ENCODE data around the gene ATP5F1E. TPM values are rescaled to one million over a fixed set of nuclear protein-coding genes. Genes with fewer than 3 reads are reported as not detected.

Gene ATP5F1E
- total RNA-seq, 2 experiments from 2014 or later: 51.1 to 53.1 TPM

DNA sequence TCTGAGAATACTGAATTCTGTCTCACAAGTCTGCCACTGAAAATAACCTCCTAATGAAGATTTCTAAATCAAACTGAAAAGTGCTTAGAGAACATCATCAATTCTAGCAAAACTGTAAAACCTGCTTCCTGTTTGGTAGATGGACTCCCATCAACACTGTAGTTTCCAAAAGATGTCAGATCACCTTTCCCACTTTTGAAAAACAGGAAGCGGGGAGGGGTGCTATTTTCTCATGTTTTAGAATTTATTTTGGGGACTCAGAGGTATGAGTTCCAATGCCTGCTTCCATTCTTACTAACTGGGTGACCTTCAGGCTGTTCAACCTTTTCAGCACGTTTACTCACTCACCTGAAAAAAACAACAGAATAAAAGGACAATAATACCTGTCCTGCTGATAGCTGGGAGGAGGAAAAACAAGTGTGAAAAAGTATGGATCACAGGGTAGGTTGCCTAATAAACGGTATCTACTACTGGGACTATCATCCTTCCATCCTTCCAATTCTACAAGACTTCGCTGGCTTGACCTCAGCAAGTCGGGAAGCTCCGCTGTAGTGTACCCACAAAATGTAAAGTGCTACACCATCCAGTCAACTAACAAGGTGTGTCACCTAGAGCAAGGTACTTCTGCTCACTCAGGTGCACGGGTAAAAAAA, 1.1 kb downstream of the ATP5F1E start:
- H3K36me3 ChIP-seq (ENCODE audit: insufficient read depth, low read length): peaks cover 60% of the 10 kb centered on the region
- TF ChIP-seq, protein P1, sequence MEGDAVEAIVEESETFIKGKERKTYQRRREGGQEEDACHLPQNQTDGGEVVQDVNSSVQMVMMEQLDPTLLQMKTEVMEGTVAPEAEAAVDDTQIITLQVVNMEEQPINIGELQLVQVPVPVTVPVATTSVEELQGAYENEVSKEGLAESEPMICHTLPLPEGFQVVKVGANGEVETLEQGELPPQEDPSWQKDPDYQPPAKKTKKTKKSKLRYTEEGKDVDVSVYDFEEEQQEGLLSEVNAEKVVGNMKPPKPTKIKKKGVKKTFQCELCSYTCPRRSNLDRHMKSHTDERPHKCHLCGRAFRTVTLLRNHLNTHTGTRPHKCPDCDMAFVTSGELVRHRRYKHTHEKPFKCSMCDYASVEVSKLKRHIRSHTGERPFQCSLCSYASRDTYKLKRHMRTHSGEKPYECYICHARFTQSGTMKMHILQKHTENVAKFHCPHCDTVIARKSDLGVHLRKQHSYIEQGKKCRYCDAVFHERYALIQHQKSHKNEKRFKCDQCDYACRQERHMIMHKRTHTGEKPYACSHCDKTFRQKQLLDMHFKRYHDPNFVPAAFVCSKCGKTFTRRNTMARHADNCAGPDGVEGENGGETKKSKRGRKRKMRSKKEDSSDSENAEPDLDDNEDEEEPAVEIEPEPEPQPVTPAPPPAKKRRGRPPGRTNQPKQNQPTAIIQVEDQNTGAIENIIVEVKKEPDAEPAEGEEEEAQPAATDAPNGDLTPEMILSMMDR (IDR thresholded peaks at IDR 0.05): no peak
- ChIA-PET POLR2A (interaction anchor here (0.6 to 4.1 kb wide), 17 partner anchors 11 to 407 kb away, joined by 3 to 67 read pairs (median 11); partner anchors contain the start of genes PRELID3B, STX16, TUBB1 and ZNF831), CTCF (interaction anchor here (0.8 to 2.0 kb wide), 6 partner anchors 16 to 177 kb away, joined by 3 to 4 read pairs (median 4); no protein-coding TSS in a partner anchor)
- ATAC-seq (ENCODE audit: poor library complexity): no peak
- no peaks in the 10 kb centered on the region for H3K9me3 Mint-ChIP-seq
- peak overlapping the region; percentile 87 for H3K27ac Mint-ChIP-seq
- peak overlapping the region; percentile 97 for H3K4me3 Mint-ChIP-seq
- H3K4me1 ChIP-seq (ENCODE audit: insufficient read depth, low read length): peaks cover 36% of the 10 kb centered on the region
- DNase-seq: peak in 1 of 14 experiments; percentile 23
- H3K9me3 ChIP-seq (ENCODE audit: control insufficient read depth in 1 of 2, insufficient read depth in 1 of 2, low read length in 2 of 2): no peaks in the 10 kb centered on the region
- peak overlapping the region in 1 of 2 donors; percentile 47 for H3K27ac ChIP-seq (ENCODE audit: low read depth in 1 of 2, low read length in 2 of 2)
- H3K4me3 ChIP-seq (ENCODE audit: low read length): peak overlapping the region; percentile 76
- peaks cover 66% of the 10 kb centered on the region for H3K4me1 Mint-ChIP-seq (ENCODE audit: low read depth)
- no peaks in the 10 kb centered on the region for H3K27me3 ChIP-seq (ENCODE audit: control insufficient read depth in 1 of 2, insufficient read depth in 2 of 2, low read length in 2 of 2)
- H3K27me3 Mint-ChIP-seq: no peaks in the 10 kb centered on the region
- intact Hi-C loops (cut with DNase I, micrococcal nuclease): loop anchor here (1.0 to 5.0 kb wide), 5 partner anchors 22 to 644 kb away; partner anchors contain the start of genes NELFCD (in 1 of the 2) and VAPB (in 1 of the 2)
- H3K36me3 Mint-ChIP-seq (ENCODE audit: low read depth): peaks cover 88% of the 10 kb centered on the region

DNA sequence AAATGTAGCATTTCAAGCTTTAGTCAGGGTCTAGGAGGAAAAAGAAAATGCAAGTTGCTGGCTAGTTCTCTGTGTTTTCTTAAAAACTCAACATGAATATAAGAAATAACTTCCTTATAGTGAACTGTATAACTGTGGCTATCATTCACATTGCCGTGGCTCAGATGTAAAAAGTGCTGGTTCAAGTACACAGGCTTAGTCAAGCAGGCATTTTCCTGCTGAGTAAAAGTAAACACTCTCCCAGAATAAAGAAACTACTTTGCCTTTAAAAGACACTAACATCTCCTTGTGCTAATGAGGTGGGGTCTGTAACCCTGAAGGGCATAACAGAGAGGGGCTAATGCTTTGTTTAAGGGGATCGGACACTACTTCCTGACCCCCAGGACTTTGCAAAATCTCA, 3.3 kb downstream of the ATP5F1E start:
- Mint-ChIP-seq H3K4me3 (peak overlapping the region; percentile 7), H3K27ac (peak overlapping the region; percentile 87), H3K4me1 (ENCODE audit: low read depth) (peaks cover 77% of the 10 kb centered on the region), H3K27me3 (no peaks in the 10 kb centered on the region), H3K9me3 (no peaks in the 10 kb centered on the region), H3K36me3 (ENCODE audit: low read depth) (peaks cover 90% of the 10 kb centered on the region)
- Histone ChIP-seq H3K4me1 (ENCODE audit: insufficient read depth, low read length) (peaks cover 36% of the 10 kb centered on the region), H3K27me3 (ENCODE audit: control insufficient read depth in 1 of 2, insufficient read depth in 2 of 2, low read length in 2 of 2) (no peaks in the 10 kb centered on the region), H3K27ac (ENCODE audit: low read depth in 1 of 2, low read length in 2 of 2) (no peak overlapping the region), H3K4me3 (ENCODE audit: low read length) (no peak overlapping the region), H3K36me3 (ENCODE audit: insufficient read depth, low read length) (peaks cover 65% of the 10 kb centered on the region), H3K9me3 (ENCODE audit: control insufficient read depth in 1 of 2, insufficient read depth in 1 of 2, low read length in 2 of 2) (no peaks in the 10 kb centered on the region)
- ATAC-seq (ENCODE audit: poor library complexity) (no peak), DNase-seq (no peak)
- ChIA-PET POLR2A (interaction anchor here (0.7 to 0.8 kb wide), 3 partner anchors 12 to 139 kb away, joined by 3 to 4 read pairs (median 3); no protein-coding TSS in a partner anchor), CTCF (interaction anchor here (0.8 kb wide), 1 partner anchor 20 kb away, joined by 3 read pairs; no protein-coding TSS in a partner anchor)
- intact Hi-C loops (cut with DNase I, micrococcal nuclease): no loop called here
- TF ChIP-seq, protein P1 (IDR thresholded peaks at IDR 0.05): no peak

DNA sequence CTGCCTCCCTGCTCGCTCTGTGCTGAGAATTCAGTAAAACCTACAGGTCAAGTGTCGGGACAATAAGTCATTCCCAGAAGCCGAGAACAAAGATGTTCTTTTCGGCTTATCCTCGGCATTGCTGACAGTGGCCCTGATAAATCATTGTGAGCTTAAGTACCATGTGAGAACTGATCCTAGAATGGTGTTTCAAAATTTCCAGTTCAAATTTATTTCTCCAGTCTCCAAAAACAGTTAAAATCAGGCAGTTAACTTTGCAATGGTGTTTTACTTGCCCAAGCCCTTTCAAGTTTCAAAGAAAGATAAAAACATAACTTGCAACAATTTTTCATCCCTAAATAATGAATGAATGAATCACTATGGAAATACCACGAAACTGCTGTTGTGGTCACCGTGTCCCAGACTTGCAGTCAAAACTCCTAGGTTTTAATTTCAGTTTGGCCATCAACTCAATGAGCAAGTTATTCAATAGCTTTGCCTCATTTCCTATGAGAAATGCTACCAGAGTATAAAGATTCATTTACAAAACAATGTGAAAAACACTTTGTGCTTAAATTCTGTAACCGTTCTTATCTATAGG, 4.3 kb downstream of the ATP5F1E start:
- POLR2A ChIA-PET: interaction anchor here (0.7 kb wide), 3 partner anchors 11 to 130 kb away, joined by 3 to 4 read pairs (median 3); no protein-coding TSS in a partner anchor
- H3K9me3 Mint-ChIP-seq: no peaks in the 10 kb centered on the region
- DNase-seq (no peak), ATAC-seq (ENCODE audit: poor library complexity) (no peak)
- no peaks in the 10 kb centered on the region for H3K27me3 Mint-ChIP-seq
- peaks cover 96% of the 10 kb centered on the region for H3K36me3 Mint-ChIP-seq (ENCODE audit: low read depth)
- Histone ChIP-seq H3K27ac (ENCODE audit: low read depth in 1 of 2, low read length in 2 of 2) (no peak overlapping the region), H3K4me3 (ENCODE audit: low read length) (no peak overlapping the region), H3K9me3 (ENCODE audit: control insufficient read depth in 1 of 2, insufficient read depth in 1 of 2, low read length in 2 of 2) (no peaks in the 10 kb centered on the region), H3K36me3 (ENCODE audit: insufficient read depth, low read length) (peaks cover 70% of the 10 kb centered on the region), H3K4me1 (ENCODE audit: insufficient read depth, low read length) (peaks cover 35% of the 10 kb centered on the region), H3K27me3 (ENCODE audit: control insufficient read depth in 1 of 2, insufficient read depth in 2 of 2, low read length in 2 of 2) (no peaks in the 10 kb centered on the region)
- H3K27ac Mint-ChIP-seq: no peak overlapping the region
- TF ChIP-seq, protein P1 (IDR thresholded peaks at IDR 0.05): no peak
- intact Hi-C loops (cut with DNase I, micrococcal nuclease): no loop called here
- CTCF ChIA-PET: no interaction called here
- H3K4me3 Mint-ChIP-seq: no peak overlapping the region
- H3K4me1 Mint-ChIP-seq (ENCODE audit: low read depth): peaks cover 75% of the 10 kb centered on the region

Measured in CD4-positive, alpha-beta T cell (primary cell).